T-helper 2 cell treated with Interferon-gamma antibody and Interleukin-4, amounts not matched to agents 5 μg/mL and 100 μg/mL, for 36 hours (primary cell): ENCODE data around the gene DLEC1.
A peak's percentile ranks its signal among the peaks of the same experiment; 100 is the strongest.
"Not testable (repeated sequence)": the region's sequence is repeated elsewhere in the genome, so short reads cannot be mapped to it uniquely, and the experiment has no call there.

Experiments
- DNase-seq: peaks from one replicate; pipeline ENCODE4 v3.0.0; 2021; ENCODE audit warnings: low spot score
- H3K27ac Mint-ChIP-seq: one replicate; pipeline ENCODE4 v1.8.0; 2021; ENCODE audit warnings: mild to moderate bottlenecking, mixed read lengths
- H3K27me3 Mint-ChIP-seq: one replicate; pipeline ENCODE4 v1.8.0; 2021; ENCODE audit warnings: low read depth, mixed read lengths
- H3K36me3 Mint-ChIP-seq: one replicate; pipeline ENCODE4 v1.8.0; 2021; ENCODE audit warnings: low read depth, mixed read lengths
- H3K4me1 Mint-ChIP-seq: one replicate; pipeline ENCODE4 v1.8.0; 2021; ENCODE audit warnings: low read depth, mixed read lengths
- H3K4me3 Mint-ChIP-seq: one replicate; pipeline ENCODE4 v1.8.0; 2022; ENCODE audit warnings: mild to moderate bottlenecking, moderate library complexity, mixed read lengths
- H3K9me3 Mint-ChIP-seq: one replicate; pipeline ENCODE4 v1.8.0; 2021; ENCODE audit warnings: mixed read lengths

DLEC1 gene

DNA sequence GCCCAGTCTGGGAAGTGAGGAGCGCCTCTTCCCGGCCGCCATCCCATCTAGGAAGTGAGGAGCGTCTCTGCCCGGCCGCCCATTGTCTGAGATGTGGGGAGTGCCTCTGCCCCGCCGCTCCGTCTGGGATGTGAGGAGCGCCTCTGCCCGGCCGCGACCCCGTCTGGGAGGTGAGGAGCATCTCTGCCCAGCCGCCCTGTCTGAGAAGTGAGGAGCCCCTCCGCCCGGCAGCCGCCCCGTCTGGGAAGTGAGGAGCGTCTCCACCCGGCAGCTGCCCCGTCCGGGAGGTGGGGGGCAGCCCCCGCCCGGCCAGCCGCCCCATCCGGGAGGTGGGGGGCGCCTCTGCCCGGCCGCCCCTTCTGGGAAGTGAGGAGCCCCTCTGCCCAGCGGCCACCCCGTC is 14.3 kb downstream of the DLEC1 start:
- not testable (repeated sequence) for H3K36me3 Mint-ChIP-seq, H3K4me1 Mint-ChIP-seq, H3K4me3 Mint-ChIP-seq, H3K9me3 Mint-ChIP-seq, H3K27ac Mint-ChIP-seq, DNase-seq, H3K27me3 Mint-ChIP-seq

DNA sequence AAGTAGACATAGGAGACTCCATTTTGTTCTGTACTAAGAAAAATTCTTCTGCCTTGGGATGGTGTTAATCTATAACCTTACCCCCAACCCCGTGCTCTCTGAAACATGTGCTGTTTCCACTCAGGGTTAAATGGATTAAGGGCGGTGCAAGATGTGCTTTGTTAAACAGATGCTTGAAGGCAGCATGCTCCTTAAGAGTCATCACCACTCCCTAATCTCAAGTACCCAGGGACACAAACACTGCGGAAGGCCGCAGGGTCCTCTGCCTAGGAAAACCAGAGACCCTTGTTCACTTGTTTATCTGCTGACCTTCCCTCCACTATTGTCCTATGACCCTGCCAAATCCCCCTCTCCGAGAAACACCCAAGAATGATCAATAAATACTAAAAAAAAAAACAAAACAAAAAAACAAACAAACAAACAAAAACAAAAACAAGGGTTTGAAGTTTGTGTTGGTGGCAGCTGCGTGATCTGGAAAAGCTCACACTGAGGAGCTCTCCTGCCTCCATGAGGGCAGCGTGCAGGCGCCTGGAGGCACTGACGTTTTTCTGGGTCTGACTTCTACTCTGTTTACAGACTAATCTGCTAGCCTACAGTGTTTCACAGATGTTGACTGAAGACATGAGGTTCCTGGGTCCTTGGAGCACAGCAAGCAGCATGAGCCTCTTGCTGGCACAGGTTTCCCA is 14.9 kb downstream of the DLEC1 start:
- H3K27me3 Mint-ChIP-seq, H3K4me3 Mint-ChIP-seq, H3K9me3 Mint-ChIP-seq, DNase-seq, H3K36me3 Mint-ChIP-seq, H3K4me1 Mint-ChIP-seq, H3K27ac Mint-ChIP-seq: not testable (repeated sequence)

DNA sequence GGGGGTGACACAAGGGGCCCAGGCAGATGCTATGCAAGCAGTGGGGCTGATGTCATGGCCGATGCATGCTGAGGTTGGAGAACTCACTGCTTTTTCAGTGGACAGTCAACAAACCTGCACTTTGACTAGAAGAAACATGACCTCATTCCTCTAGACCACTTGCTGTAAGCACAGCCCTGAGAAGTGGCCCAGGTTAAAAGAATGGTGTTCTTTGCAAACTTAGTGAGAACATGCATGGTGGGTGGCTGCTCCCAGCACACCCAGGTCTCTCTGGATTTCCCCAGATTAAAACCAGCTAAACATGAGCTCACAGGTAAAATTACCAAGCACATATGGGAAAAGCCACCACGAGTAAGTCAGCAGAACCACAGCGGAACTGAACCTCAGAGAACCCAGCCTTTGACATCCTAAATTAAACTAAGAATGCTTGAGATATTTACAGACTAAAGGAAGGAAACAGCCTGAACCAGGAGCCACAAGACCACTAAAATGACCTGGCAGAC is 15.5 kb downstream of the DLEC1 start:
- DNase-seq, result no peak
- peaks cover 5% of the 10 kb centered on the region for H3K4me1 Mint-ChIP-seq
- H3K36me3 Mint-ChIP-seq, result no peaks in the 10 kb centered on the region
- H3K27ac Mint-ChIP-seq, result no peak overlapping the region
- H3K4me3 Mint-ChIP-seq, result no peak overlapping the region
- peaks cover 2% of the 10 kb centered on the region for H3K27me3 Mint-ChIP-seq
- no peaks in the 10 kb centered on the region for H3K9me3 Mint-ChIP-seq

DNA sequence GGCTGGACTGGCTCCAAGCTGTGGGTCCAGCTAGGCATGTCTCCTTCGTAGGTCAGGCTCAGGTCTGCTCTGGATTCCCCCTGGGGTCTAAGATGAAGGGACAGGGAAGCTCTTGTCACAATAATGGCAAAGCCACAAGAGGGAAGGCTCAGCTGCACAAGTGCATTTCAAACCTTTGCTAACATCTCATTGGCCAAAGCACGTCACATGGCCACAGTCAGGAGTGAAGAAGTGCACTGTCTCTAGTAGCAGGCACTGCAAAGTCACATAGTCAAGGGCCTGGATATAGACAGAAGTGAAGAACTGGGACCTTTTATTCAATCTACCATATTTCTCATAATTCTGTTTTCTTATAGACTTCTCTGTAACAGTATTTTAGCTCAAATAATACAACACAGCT is 20.1 kb downstream of the DLEC1 start:
- Mint-ChIP-seq H3K4me3 (no peak overlapping the region), H3K4me1 (peaks cover 10% of the 10 kb centered on the region), H3K9me3 (no peaks in the 10 kb centered on the region), H3K36me3 (no peaks in the 10 kb centered on the region), H3K27me3 (peaks cover 3% of the 10 kb centered on the region), H3K27ac (no peak overlapping the region)
- DNase-seq, result no peak

DNA sequence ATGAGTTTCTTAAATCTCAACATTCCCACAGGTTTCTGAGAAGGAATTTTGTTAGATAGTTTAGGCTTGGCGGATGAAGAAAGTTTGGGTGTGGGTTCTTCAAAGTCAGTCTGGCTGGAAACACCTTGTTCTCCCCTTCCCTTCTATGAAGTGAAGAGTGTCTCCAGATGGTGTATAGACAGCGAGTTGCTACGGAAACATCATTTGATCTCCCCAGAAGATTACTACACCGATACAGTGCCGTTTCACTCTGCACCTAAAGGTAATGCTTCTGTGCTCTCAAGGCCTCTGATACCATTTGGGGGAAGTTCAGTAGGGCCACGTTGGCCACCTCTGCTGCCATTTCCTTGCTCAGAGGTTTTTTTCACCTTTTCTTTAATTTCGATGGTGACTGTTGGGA is 20.6 kb downstream of the DLEC1 start:
- no peak overlapping the region for H3K4me3 Mint-ChIP-seq
- no peaks in the 10 kb centered on the region for H3K36me3 Mint-ChIP-seq
- peaks cover 3% of the 10 kb centered on the region for H3K27me3 Mint-ChIP-seq
- no peak for DNase-seq
- H3K4me1 Mint-ChIP-seq, result peaks cover 10% of the 10 kb centered on the region
- no peak overlapping the region for H3K27ac Mint-ChIP-seq
- no peaks in the 10 kb centered on the region for H3K9me3 Mint-ChIP-seq

DNA sequence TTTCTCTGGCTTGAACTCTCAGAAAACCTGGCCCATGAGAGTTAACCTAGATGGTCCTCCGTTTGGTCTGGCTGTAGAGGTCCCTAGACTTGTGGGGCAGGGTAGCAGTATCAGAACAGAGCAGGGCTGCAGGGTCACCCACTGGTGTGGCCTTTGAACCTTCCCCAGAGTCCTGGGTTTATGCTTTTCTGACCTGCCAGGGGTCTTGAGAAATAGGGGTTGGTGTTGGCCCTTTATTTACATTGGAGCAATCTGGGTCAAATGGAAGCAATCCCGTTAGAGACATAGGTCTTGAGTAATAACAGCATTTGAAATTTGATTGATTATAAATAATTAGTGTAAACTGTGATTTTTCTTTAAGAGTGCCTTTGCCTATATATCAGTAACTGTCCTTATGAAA is 23.8 kb downstream of the DLEC1 start:
- no peak for DNase-seq
- H3K4me3 Mint-ChIP-seq, result no peak overlapping the region
- H3K27ac Mint-ChIP-seq, result no peak overlapping the region
- H3K9me3 Mint-ChIP-seq, result no peaks in the 10 kb centered on the region
- H3K4me1 Mint-ChIP-seq, result peaks cover 5% of the 10 kb centered on the region
- no peaks in the 10 kb centered on the region for H3K36me3 Mint-ChIP-seq
- H3K27me3 Mint-ChIP-seq, result peaks cover 12% of the 10 kb centered on the region

DNA sequence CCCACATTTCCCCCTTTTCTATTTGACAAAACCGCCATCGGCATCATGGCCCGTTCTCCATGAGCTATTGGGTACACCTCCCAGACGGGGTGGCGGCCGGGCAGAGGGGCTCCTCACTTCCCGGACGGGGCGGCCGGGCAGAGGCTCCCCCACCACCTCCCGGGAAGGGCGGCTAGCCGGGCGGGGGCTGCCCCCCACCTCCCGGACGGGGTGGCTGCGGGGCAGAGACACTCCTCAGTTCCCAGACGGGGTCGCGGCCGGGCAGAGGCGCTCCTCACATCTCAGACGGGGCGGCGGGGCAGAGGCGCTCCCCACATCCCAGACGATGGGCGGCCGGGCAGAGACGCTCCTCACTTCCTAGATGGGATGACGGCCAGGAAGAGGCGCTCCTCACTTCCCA is 25.4 kb downstream of the DLEC1 start:
- not testable (repeated sequence) for H3K9me3 Mint-ChIP-seq, H3K4me1 Mint-ChIP-seq, H3K27ac Mint-ChIP-seq, H3K36me3 Mint-ChIP-seq, DNase-seq, H3K4me3 Mint-ChIP-seq
- H3K27me3 Mint-ChIP-seq, result peaks cover 12% of the 10 kb centered on the region

DNA sequence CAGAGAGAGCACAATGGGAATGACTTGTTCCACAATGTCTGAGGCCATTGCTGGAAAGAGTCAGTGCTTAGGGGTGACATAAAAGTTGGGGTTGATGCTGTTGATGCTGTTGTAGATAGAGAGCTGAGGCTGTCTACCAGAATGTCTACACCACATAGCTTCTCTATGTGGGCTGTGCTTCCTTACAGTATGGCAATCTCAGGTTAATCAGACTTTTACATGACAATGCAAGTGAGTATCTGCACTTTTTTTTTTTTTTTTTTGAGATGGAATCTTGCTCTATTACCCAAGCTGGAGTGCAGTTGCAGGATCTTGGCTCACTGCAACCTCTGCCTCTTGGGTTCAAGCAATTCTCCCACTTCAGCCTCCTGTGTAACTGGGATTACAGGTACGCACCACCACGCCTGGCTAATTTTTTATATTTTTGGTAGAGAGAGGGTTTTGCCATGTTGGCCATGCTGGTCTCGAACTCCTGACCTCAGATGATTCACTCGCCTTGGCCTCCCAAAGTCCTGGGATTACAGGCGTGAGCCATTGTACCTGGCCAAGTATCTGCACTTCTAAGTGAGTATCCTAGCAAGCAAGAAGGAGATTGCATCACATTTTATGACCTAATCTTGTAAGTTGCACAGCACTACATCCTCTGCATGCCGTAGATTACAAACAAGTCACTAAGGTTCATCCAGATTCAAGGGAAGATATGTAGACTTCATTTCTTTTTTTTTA is 28.7 kb downstream of the DLEC1 start:
- H3K4me3 Mint-ChIP-seq, result no peak overlapping the region
- H3K9me3 Mint-ChIP-seq, result no peaks in the 10 kb centered on the region
- DNase-seq, result no peak
- no peak overlapping the region for H3K27ac Mint-ChIP-seq
- no peaks in the 10 kb centered on the region for H3K36me3 Mint-ChIP-seq
- no peaks in the 10 kb centered on the region for H3K4me1 Mint-ChIP-seq
- peaks cover 8% of the 10 kb centered on the region for H3K27me3 Mint-ChIP-seq

DNA sequence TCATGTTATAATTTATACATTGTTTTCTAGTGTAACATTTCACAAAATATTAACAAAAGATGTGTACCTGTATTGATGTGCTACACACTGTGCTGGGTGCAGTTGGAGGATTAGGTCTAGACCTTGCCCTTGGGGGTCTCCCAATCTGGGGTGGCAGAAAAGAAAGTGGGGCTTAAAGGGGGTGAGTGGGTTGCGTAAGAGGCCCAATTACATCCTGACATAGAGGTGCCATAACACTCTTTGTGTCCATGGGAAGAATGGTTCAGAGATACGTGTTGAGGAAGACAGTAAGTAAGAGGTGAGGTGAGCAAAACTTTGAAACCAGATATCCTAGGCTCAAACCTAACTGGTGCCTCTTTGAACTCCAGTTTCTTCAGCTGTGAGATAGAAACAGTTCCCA is 31.0 kb downstream of the DLEC1 start:
- Mint-ChIP-seq H3K4me1 (no peaks in the 10 kb centered on the region), H3K9me3 (no peaks in the 10 kb centered on the region), H3K4me3 (no peak overlapping the region), H3K27ac (no peak overlapping the region), H3K27me3 (peaks cover 11% of the 10 kb centered on the region), H3K36me3 (no peaks in the 10 kb centered on the region)
- no peak for DNase-seq

DNA sequence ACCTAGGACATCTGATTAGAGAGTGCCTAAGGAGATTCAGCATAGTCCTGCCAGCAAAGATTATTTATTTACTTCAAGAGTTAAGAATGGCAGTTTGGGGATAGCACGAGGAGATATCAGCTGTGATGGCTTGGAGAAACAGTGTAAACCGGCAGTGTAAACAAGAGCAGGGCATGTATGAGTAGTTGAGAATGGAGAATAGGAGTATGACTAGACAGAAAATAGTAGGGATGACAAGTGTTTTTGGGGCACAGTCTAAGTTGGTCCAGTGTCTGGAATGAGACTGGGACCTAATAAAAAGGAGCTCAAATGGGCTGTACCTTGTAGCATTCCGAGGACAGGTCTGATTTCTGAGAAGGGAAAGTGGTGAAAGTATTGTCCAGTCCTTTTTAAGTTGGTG is 38.1 kb downstream of the DLEC1 start:
- DNase-seq, H3K4me1 Mint-ChIP-seq, H3K4me3 Mint-ChIP-seq, H3K27me3 Mint-ChIP-seq, H3K36me3 Mint-ChIP-seq, H3K27ac Mint-ChIP-seq, H3K9me3 Mint-ChIP-seq: not testable (repeated sequence)

DNA sequence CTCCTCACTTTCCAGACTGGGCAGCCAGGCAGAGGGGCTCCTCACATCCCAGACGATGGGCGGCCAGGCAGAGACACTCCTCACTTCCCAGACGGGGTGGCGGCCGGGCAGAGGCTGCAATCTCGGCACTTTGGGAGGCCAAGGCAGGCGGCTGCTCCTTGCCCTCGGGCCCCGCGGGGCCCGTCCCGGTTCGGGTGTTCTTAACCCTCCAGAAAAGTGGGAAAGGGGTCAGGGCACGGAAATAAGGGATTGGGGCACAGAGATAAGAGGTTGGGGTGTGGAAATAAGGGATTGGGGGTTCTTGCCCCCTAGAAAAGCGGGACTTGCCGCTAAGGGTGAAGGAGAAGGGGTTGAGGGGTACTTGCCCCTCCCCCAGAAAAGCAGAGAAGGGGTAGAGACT is 43.3 kb downstream of the DLEC1 start:
- DNase-seq, H3K27ac Mint-ChIP-seq, H3K4me1 Mint-ChIP-seq, H3K27me3 Mint-ChIP-seq, H3K36me3 Mint-ChIP-seq, H3K4me3 Mint-ChIP-seq, H3K9me3 Mint-ChIP-seq: not testable (repeated sequence)

DNA sequence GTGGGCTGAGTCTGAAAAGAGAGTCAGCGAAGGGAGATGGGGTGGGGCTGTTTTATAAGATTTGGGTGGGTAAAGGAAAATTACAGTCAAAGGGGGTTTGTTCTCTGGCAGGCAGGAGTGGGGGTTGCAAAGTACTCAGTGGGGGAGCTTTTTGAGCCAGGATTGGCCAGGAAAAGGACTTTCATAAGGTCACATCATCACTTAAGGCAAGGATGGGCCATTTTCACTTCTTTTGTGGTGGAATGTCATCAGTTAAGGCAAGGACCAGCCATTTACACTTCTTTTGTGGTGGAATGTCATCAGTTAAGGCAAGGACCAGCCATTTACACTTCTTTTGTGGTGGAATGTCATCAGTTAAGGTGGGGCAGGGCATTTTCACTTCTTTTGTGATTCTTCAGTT is 44.2 kb downstream of the DLEC1 start:
- not testable (repeated sequence) for H3K27ac Mint-ChIP-seq, H3K4me3 Mint-ChIP-seq, H3K4me1 Mint-ChIP-seq, H3K27me3 Mint-ChIP-seq, DNase-seq, H3K9me3 Mint-ChIP-seq, H3K36me3 Mint-ChIP-seq

DNA sequence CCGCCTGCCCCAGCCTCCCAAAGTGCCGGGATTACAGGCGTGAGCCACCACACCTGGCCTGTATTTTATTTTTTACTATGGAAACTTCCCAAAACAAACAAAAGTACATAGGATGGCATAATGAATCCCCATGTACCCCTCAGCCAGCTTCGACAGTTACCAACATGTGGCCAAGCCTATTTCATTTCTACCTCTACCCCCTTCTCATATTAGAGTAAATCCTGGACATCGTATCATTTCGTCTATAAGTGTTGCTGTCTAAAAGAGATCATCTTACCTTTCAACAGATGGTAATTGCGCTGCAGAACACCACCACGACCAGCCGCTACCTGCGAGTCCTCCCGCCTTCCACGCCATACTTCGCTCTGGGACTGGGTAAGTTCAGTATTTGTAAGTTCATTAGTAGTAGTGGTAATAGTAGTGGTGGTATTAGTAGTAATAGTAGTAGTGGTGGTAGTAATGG is 44.9 kb downstream of the DLEC1 start:
- Mint-ChIP-seq H3K27ac (peak overlapping the region; percentile 32), H3K9me3 (peaks cover 7% of the 10 kb centered on the region), H3K4me1 (peaks cover 2% of the 10 kb centered on the region), H3K4me3 (no peak overlapping the region), H3K36me3 (peaks cover 4% of the 10 kb centered on the region), H3K27me3 (peaks cover 3% of the 10 kb centered on the region)
- no peak for DNase-seq

DNA sequence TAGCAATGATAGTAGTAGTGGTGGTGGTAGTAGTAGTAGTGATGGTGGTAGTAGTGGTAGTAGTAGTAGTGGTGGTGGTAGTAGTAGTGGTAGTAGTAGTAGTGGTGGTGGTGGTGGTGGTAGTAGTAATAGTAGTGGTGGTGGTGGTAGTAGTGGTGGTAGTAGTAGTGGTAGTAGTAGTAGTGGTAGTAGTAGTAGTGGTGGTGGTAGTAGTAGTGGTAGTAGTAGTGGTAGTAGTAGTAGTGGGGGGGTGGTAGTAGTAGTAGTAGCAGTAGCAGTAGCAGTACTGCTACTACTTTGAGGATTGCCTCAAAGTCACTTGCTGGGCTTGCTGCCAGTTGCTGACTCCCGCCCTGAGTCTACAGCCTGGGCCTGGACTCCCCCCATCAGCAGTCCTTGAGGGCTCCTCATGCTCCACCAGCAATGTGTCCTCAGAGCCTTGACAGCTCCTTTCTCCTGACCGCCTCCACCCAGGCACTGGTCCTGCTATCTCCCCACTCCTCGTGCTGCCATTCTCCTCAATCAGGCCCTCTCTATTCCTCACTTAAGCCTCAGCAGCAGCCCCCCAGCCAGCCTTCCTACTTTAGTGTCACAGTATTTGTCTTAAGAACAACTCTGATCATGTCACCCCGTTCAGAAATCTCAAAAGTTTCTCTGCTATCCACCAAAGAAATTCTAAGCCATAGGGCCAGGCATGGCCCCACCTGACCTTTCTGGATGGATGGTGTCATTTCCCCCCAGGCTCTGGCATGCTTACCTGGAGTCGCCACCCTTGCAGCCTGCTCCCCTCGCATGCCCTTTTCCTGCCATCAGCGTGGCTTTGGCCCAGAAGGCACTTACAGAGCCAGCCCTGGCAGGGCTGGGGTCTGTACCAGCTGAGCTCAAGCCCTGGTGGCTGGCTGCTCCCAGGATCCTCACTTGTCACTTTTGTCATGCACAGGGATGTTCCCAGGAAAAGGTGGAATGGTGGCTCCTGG is 45.6 kb downstream of the DLEC1 start:
- DNase-seq, result no peak
- Mint-ChIP-seq H3K4me3 (no peak overlapping the region), H3K27me3 (peaks cover 3% of the 10 kb centered on the region), H3K4me1 (peaks cover 2% of the 10 kb centered on the region), H3K9me3 (peaks cover 7% of the 10 kb centered on the region), H3K27ac (peak overlapping the region; percentile 32), H3K36me3 (peaks cover 4% of the 10 kb centered on the region)
